Neutrophil (primary cell): ENCODE data around the gene SLC25A48.

Experiments
- H3K27ac ChIP-seq: fragments of 200-600 bp; sonication (generic); 2 replicates; pipeline ENCODE4 v1.5.1; 2016; ENCODE audit warnings: mild to moderate bottlenecking, moderate library complexity
- H3K27me3 ChIP-seq: fragments of 200-600 bp; sonication (generic); 2 replicates; pipeline ENCODE4 v1.6.0; 2016; ENCODE audit warnings: mild to moderate bottlenecking
- H3K36me3 ChIP-seq: fragments of 200-600 bp; sonication (generic); 2 replicates; pipeline ENCODE4 v1.5.1; 2017
- H3K4me1 ChIP-seq, 2 experiments: fragments of 200-600 bp in 1 of 2; sonication (generic) in 1 of 2; 1 replicate in 1 of 2; 2 replicates in 1 of 2; pipeline versions ENCODE4 v1.5.1 to v1.6.1; 2013 to 2016; ENCODE audit warnings: low read depth in 1 of 2, low read length in 1 of 2, mild to moderate bottlenecking in 1 of 2, moderate library complexity in 1 of 2; ENCODE audit not compliant: control insufficient read depth in 1 of 2, insufficient read depth in 1 of 2
- H3K4me3 ChIP-seq, 2 experiments: fragments of 200-600 bp in 1 of 2; sonication (generic) in 1 of 2; 1 replicate in 1 of 2; 2 replicates in 1 of 2; pipeline ENCODE4 v1.5.1; 2013 to 2016; ENCODE audit warnings: low read depth in 1 of 2, low read length in 1 of 2, mild to moderate bottlenecking in 1 of 2, moderate library complexity in 1 of 2
- H3K9me3 ChIP-seq: fragments of 200-600 bp; sonication (generic); 2 replicates; pipeline ENCODE4 v1.5.1; 2016
- CTCF ChIP-seq: fragments of 200-600 bp; sonication (generic); IDR thresholded peaks from 2 replicates; pipeline ENCODE4 v1.5.1; 2016; ENCODE audit warnings: antibody characterized with exemption

SLC25A48 gene

GRCh38 chr5:135830384-135830700 lies 4.1 kb upstream of the SLC25A48 start:
- no peak for TF ChIP-seq CTCF
- no peaks in the 10 kb centered on the region for H3K36me3 ChIP-seq
- peaks cover 57% of the 10 kb centered on the region for H3K27me3 ChIP-seq
- no peak overlapping the region for H3K27ac ChIP-seq
- H3K9me3 ChIP-seq, result no peaks in the 10 kb centered on the region
- H3K4me1 ChIP-seq, result no peaks in the 10 kb centered on the region
- H3K4me3 ChIP-seq, result no peak overlapping the region

GRCh38 chr5:135830876-135831275 lies 3.6 kb upstream of the SLC25A48 start:
- H3K36me3 ChIP-seq, result no peaks in the 10 kb centered on the region
- H3K9me3 ChIP-seq, result no peaks in the 10 kb centered on the region
- no peak for TF ChIP-seq CTCF
- peaks cover 62% of the 10 kb centered on the region for H3K27me3 ChIP-seq
- no peak overlapping the region for H3K27ac ChIP-seq
- no peak overlapping the region for H3K4me3 ChIP-seq
- no peaks in the 10 kb centered on the region for H3K4me1 ChIP-seq

- Histone ChIP-seq H3K27ac (no peak overlapping the region), H3K9me3 (no peaks in the 10 kb centered on the region), H3K27me3 (peaks cover 68% of the 10 kb centered on the region), H3K4me1 (no peaks in the 10 kb centered on the region), H3K36me3 (no peaks in the 10 kb centered on the region), H3K4me3 (no peak overlapping the region)
- no peak for TF ChIP-seq CTCF
Measured at GRCh38 chr5:135831439-135831838, 3.0 kb upstream of the SLC25A48 start.

GRCh38 chr5:135831851-135832555 lies 2.5 kb upstream of the SLC25A48 start:
- no peak overlapping the region for H3K4me3 ChIP-seq
- H3K36me3 ChIP-seq, result no peaks in the 10 kb centered on the region
- no peaks in the 10 kb centered on the region for H3K9me3 ChIP-seq
- TF ChIP-seq CTCF, result no peak
- peaks cover 74% of the 10 kb centered on the region for H3K27me3 ChIP-seq
- no peaks in the 10 kb centered on the region for H3K4me1 ChIP-seq
- H3K27ac ChIP-seq, result no peak overlapping the region

- H3K4me1 ChIP-seq, result no peaks in the 10 kb centered on the region
- no peak overlapping the region for H3K4me3 ChIP-seq
- H3K27me3 ChIP-seq, result peaks cover 85% of the 10 kb centered on the region
- TF ChIP-seq CTCF, result no peak
- no peaks in the 10 kb centered on the region for H3K9me3 ChIP-seq
- H3K36me3 ChIP-seq, result no peaks in the 10 kb centered on the region
- no peak overlapping the region for H3K27ac ChIP-seq
Measured at GRCh38 chr5:135832941-135833920, 1.2 kb upstream of the SLC25A48 start.
